ENCODE results near the gene TARS2.

Gene TARS2

GRCh38 chr1:150537732-150538684, 50.8 kb downstream of the TARS2 start:
- DNase-seq = no peak

GRCh38 chr1:150543500-150544143, 56.4 kb downstream of the TARS2 start:
- DNase-seq = peak in 2 of 3 experiments; percentile 79 to 95

DNA sequence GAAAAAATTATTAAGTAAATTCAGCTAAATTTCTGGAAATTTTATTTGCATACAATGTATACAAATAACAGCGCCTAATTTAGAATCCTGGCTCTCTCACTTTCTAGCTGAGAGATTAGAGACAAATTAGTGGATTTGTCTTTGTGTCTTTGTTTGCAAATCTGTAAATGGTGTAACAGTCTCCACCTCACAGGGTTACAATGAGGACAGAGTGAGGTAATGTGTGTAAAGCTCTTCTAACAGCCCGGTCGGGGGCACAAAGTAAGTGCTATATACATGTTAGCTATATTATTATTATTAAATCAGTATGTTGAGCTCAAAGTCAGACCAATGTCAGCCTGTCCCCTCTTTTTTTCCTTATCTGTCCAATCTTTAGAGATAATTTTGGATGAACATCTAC, 57.0 kb downstream of the TARS2 start:
- peak in 2 of 3 experiments; percentile 65 to 92 for DNase-seq

- DNase-seq = no peak
These were observed 58.3 kb downstream of the TARS2 start for GRCh38 chr1:150545486-150546032.

GRCh38 chr1:150546294-150546937, 59.2 kb downstream of the TARS2 start:
- no peak for DNase-seq

- DNase-seq = no peak
These were observed 61.1 kb downstream of the TARS2 start for GRCh38 chr1:150548324-150548631.

DNA sequence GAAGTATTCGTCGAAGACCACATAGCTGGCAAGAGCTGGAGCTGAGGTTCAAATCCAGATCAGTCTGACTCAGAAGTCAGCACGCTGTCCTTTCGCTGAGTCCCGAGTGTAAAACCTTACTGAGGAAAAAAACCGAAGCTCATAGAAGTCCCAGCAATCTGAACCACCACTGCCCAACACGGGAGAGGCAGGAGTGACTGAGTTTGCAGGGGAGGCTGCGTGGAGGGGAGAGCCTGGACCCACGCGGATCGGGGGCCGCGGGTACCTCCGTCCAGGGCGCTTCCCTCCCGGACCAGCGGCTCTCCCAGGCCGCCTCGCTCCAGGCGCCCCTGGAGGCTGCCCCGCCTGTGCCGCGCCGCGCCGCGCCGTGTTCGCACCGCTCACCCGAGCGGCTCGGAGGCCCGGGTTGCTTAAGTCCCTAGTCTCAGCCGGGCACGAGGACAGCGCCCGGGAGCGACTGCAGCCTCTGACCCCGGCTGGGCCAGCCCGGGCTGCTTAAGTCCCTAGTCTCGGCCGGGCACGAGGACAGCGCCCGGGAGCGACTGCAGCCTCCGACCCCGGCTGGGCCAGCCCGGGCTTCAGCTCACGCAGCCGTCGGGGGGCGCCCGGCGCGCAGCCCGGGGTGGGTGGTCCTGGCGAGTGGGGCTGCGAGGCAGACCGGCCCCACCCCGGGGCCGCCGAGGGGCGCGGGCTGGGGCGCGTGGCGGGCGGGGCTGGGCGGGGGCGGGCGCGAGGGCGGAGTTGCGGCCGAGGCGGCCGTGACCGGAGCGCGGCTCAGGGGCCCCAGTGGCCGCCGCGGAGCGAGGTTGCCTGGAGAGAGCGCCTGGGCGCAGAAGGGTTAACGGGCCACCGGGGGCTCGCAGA, 61.6 kb downstream of the TARS2 start, which contains the start of gene ADAMTSL4:
TSS of gene ADAMTSL4 (plus strand) at position 777 of the 864 bp plus-strand sequence. CDS start 2,881 bp downstream, outside the sequence.
- DNase-seq = peak; percentile 59 to 78 (median 77)

DNA sequence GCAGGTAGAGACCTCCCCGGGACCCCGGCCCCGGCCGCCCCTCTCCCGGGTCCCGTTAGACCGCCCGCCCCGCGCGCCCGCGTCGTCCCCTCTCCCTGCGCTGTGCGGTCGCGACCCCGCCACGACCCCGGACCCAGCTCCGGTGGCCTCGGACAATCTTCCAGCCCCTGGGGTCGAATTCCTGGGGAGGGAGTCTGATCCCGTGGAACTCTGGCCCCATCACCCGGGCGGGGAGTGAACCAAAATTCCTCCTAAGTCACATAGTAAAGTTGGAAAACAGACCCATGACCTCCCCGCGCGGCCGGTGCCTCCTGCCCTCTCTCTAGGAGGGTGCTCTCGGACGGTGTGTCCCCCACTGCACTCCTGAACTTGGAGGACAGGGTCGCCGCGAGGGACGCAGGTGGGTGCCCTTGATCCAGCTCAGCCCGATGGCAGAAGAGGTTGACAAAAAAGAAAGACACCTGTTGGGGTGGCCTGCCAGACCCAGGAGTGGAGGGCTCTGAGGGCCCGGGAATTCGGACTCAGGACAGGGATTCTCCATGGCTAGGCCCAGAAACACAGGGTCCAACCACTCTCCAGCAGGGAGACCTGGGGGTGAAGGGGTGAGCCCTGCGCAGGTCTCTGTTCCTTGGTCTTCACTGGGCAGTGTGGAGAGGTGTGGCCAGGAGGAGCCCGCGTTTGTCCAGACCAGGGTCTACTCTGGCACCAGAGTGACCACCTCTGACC, 62.4 kb downstream of the TARS2 start:
- no peak for DNase-seq

DNA sequence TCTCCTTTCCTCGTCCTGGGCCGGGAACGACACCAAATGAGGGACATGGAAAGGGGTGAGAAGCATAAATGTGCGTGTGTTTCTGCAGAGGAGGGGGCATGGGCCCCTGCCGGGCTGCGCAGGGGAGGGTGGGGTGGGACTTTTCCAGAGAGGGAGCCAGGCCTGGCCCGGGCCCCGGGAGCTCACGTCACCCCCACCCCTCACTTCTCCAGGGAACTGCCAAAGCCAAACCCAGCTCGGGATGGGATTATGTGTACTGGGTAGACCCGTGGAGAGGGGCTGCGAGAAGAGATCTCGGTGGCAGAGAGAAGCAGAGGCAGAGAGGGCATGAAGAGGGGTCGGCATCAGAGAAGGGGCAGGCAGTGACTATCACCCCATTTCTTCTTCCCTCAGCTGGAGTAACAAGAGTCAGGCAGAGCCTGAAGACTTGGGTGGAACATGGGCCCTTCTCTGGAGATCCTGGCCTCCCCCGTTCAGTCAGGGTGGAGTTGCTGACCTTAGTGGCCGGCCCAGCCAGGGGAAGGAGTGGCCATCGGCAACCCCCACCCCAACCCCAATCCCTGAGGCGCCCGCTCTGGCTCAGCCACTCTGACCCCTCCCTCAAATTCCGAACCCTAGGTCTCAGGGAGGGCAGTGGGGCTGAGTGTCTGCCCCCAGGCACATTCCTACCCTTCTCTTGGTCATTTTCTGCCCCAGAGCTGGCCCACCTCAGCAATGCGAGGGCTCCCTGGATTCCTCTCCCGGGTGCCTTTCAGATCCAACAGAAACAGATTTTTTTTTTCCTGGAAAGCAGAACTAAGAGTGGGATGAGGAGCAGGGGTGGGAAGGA, 63.2 kb downstream of the TARS2 start:
- DNase-seq = no peak

DNA sequence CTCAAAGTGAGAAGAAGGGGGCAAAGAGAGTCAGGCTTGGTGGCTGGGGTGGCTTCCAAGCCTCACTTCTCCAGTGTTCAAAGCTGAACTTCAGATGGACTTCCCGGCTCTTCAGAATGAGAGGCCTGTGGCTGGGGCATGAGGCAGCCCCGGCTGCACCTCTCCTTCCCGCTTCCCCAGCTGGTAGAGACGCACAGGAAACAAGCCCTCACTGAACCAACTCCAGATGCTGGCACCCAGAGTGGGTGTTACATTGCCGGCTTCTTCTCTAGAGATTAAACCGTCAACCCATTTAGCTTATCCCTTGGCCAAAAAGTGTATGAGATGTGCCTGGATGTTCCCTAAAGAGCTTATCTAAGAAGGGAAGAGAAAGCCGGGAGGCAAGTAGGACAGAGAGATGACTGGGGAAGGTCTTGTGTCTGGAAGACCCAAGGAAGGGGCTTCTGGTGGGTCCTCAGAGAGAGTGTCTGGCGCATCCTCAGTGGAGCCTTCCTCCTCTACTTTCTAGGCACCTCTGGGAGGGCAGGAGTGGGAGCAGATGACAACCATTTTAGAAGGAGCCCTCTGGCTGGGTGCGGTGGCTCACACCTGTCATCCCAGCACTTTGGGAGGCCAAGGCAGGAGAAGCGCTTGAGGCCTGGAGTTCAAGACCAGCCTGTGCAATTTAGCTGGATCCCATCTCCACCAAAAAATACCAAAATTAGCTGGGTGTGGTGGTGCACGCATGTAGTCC, 64.0 kb downstream of the TARS2 start:
- DNase-seq = no peak

DNA sequence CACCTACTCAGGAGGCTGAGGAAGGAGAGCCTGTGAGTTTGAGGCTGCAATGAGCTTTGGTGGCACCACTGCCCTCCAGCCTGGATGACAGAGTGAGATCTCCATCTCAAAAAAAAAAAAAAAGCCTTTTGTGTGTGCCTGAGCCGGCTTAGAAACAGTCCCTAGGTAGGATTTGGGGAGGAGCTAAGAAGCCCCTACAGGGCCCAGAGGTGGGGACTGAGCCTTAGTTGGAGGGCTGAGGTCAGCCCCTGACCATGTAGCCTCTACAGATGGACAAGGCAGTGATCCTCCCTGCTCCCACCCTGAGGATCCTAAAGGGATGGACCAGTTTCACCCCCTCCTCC, 64.5 kb downstream of the TARS2 start:
- DNase-seq = no peak

GRCh38 chr1:150552128-150552910, 65.1 kb downstream of the TARS2 start:
- no peak for DNase-seq

DNA sequence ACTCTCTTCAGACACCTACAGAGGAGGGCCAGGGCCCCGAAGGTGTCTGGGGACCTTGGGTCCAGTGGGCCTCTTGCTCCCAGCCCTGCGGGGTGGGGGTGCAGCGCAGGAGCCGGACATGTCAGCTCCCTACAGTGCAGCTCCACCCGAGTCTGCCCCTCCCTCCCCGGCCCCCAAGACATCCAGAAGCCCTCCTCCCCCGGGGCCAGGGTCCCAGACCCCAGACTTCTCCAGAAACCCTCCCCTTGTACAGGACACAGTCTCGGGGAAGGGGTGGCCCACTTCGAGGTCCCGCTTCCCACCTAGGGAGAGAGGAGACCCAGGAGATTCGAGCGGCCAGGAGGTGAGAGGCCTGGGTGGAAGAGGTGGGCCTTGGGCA, 65.7 kb downstream of the TARS2 start:
- no peak for DNase-seq

GRCh38 chr1:150553392-150554085, 66.3 kb downstream of the TARS2 start:
- no peak for DNase-seq

DNA sequence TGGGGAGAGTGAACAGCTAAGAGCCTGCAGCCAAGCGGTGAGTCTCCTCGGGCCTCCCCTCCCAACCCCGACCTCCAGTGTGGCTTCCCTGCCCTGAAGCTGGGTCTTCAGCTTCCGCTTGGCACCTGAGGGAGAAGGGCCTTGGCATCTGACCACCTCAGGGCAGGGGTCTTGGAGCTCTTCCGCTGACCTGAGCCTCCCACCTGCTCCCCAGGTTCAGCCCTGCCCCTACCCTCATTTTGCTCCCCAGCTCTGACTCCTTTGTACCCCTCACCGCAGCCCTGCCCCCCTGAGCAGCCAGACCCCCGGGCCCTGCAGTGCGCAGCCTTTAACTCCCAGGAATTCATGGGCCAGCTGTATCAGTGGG, 66.8 kb downstream of the TARS2 start:
- DNase-seq = no peak

DNA sequence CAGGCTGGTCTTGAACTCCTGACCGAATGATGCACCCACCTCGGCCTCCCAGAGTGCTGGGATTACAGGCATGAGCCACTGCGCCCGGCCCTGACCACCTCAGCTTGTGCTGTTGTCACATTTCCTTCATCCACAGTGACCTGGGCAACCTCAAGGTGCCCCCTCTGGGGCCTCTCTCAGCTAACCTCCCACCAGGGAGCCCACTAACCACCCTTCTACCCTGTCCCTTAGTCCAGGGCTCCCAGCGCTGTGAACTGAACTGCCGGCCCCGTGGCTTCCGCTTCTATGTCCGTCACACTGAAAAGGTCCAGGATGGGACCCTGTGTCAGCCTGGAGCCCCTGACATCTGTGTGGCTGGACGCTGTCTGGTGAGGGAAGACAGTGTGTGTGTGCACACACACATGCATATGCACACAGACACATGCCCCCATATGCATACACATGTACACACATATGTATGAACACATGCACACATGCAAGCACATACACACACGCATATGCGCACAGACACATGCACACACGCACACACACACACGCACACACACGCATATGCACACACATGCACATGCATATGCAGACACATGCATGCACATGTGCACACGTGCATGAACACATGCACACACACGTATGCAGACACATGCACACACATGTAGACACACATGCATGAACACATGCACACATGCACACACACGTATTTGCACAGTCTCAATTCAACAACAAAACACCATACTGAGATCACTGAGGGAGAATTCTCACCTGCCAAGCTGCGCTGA, 68.2 kb downstream of the TARS2 start:
- no peak for DNase-seq

GRCh38 chr1:150555971-150556865, 69.0 kb downstream of the TARS2 start:
- DNase-seq = no peak

Measured in NCI-H1417 (cell line).